MM.1S (cell line): ENCODE data around the gene ZNF586.
A peak's percentile ranks its signal among the peaks of the same experiment; 100 is the strongest.

ENCODE experiments used
- DNase-seq: peaks from one replicate; pipeline ENCODE4 v3.0.0-alpha.2; 2015
- H2AFZ ChIP-seq: fragments of 300-600 bp; sonication (generic); 2 replicates; pipeline ENCODE4 v1.6.0; 2016; ENCODE audit warnings: antibody characterized with exemption, low read length
- H3F3A ChIP-seq: fragments of 300-600 bp; sonication (generic); 2 replicates; pipeline ENCODE4 v1.6.1; 2016; ENCODE audit warnings: mild to moderate bottlenecking, antibody characterized with exemption, low read length, moderate library complexity, mixed read lengths; ENCODE audit not compliant: insufficient read depth
- H3K27ac ChIP-seq: fragments of 300-600 bp; sonication (generic); 2 replicates; pipeline ENCODE4 v1.5.1; 2016; ENCODE audit warnings: mild to moderate bottlenecking, low read length
- H3K27me3 ChIP-seq: fragments of 300-600 bp; sonication (generic); replicated peaks from 2 replicates; pipeline ENCODE4 v1.6.0; 2016; ENCODE audit warnings: low read length; ENCODE audit not compliant: insufficient read depth
- H3K36me3 ChIP-seq: fragments of 300-600 bp; sonication (generic); replicated peaks from 2 replicates; pipeline ENCODE4 v1.6.1; 2016; ENCODE audit warnings: mild to moderate bottlenecking, low read length, mixed read lengths; ENCODE audit not compliant: insufficient read depth
- H3K4me1 ChIP-seq: fragments of 300-600 bp; sonication (generic); 2 replicates; pipeline ENCODE4 v1.6.1; 2016; ENCODE audit warnings: low read length, mixed read lengths
- H3K4me2 ChIP-seq: fragments of 300-600 bp; sonication (generic); 2 replicates; pipeline ENCODE4 v1.6.0; 2016; ENCODE audit warnings: low read depth, low read length
- H3K4me3 ChIP-seq: fragments of 300-600 bp; sonication (generic); 2 replicates; pipeline ENCODE4 v1.5.1; 2016; ENCODE audit warnings: low read length, mixed read lengths
- H3K79me2 ChIP-seq: fragments of 300-600 bp; sonication (generic); 2 replicates; pipeline ENCODE4 v1.6.1; 2016; ENCODE audit warnings: mixed run types, low read length, mixed read lengths
- H3K9ac ChIP-seq: fragments of 300-600 bp; sonication (generic); 2 replicates; pipeline ENCODE4 v1.6.1; 2016; ENCODE audit warnings: low read length, mixed read lengths
- H3K9me2 ChIP-seq: fragments of 300-600 bp; sonication (generic); replicated peaks from 2 replicates; pipeline ENCODE4 v1.6.1; 2016; ENCODE audit warnings: mild to moderate bottlenecking, low read length, mixed read lengths; ENCODE audit not compliant: insufficient read depth
- H3K9me3 ChIP-seq: fragments of 300-600 bp; sonication (generic); replicated peaks from 2 replicates; pipeline ENCODE4 v1.6.1; 2016; ENCODE audit warnings: mild to moderate bottlenecking, low read length, mixed read lengths; ENCODE audit not compliant: insufficient read depth
- H4K20me1 ChIP-seq: fragments of 300-600 bp; sonication (generic); 2 replicates; pipeline ENCODE4 v1.6.1; 2016; ENCODE audit warnings: mild to moderate bottlenecking, low read length, moderate library complexity, mixed read lengths; ENCODE audit not compliant: insufficient read depth
- EZH2 ChIP-seq: fragments of 300-600 bp; sonication (generic); optimal IDR thresholded peaks from 2 replicates; pipeline ENCODE3; 2017; ENCODE audit warnings: low read depth, mild to moderate bottlenecking, antibody characterized with exemption, low read length, mixed read lengths
- EZH2phosphoT487 ChIP-seq: fragments of 300-600 bp; sonication (generic); IDR thresholded peaks from 2 replicates; pipeline ENCODE4 v1.6.1; 2018; ENCODE audit warnings: antibody characterized with exemption, low read length
- TF ChIP-seq, protein P1 (sequence below): fragments of 300-600 bp; sonication (generic); IDR thresholded peaks from 2 replicates; pipeline ENCODE4 v1.5.1; 2016; ENCODE audit warnings: antibody characterized with exemption, low read length, mixed read lengths

Gene ZNF586

DNA sequence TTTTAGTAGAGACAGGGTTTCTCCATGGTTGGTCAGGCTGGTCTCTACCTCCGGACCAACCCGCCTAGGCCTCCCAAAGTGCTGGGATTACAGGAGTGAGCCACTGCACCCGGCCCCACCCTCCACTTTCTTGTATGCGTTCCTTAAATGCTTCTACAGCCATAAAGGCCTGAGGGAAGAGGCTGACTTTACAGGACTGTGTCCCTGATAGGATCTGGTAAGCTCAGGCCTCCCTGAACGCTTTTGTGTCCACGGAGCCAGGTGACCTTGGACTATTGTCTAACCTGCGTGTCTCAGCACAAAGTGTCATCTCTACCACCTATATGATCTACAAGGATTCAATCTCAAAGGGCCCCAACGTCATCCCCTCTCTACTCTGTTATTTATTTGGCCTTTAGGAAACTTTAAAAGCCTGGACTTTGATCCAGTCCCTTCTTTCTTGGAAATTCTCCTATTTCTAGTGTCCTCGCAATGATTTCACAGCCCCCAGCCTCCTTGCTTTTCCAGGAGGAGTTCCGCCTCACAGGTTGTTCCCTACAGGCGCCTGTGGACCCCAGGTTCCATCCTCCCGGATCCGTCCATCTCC lies 44.5 kb downstream of the ZNF586 start:
- Histone ChIP-seq H3K9me2 (no peaks in the 10 kb centered on the region), H3K27ac (peak overlapping the region; percentile 35; the same call in 1 of the 2 replicates), H4K20me1 (no peaks in the 10 kb centered on the region), H3K9ac (peak overlapping the region; percentile 82), H3K27me3 (no peaks in the 10 kb centered on the region), H3F3A (no peaks in the 10 kb centered on the region), H3K9me3 (no peaks in the 10 kb centered on the region), H2AFZ (peak overlapping the region; percentile 90), H3K36me3 (no peaks in the 10 kb centered on the region), H3K4me3 (peak overlapping the region; percentile 91), H3K79me2 (peaks cover 13% of the 10 kb centered on the region), H3K4me2 (peak overlapping the region; percentile 82), H3K4me1 (no peaks in the 10 kb centered on the region)
- no peak for DNase-seq
- no peak for TF ChIP-seq EZH2phosphoT487
- TF ChIP-seq, protein P1, sequence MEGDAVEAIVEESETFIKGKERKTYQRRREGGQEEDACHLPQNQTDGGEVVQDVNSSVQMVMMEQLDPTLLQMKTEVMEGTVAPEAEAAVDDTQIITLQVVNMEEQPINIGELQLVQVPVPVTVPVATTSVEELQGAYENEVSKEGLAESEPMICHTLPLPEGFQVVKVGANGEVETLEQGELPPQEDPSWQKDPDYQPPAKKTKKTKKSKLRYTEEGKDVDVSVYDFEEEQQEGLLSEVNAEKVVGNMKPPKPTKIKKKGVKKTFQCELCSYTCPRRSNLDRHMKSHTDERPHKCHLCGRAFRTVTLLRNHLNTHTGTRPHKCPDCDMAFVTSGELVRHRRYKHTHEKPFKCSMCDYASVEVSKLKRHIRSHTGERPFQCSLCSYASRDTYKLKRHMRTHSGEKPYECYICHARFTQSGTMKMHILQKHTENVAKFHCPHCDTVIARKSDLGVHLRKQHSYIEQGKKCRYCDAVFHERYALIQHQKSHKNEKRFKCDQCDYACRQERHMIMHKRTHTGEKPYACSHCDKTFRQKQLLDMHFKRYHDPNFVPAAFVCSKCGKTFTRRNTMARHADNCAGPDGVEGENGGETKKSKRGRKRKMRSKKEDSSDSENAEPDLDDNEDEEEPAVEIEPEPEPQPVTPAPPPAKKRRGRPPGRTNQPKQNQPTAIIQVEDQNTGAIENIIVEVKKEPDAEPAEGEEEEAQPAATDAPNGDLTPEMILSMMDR: no peak
- TF ChIP-seq EZH2: no peak

DNA sequence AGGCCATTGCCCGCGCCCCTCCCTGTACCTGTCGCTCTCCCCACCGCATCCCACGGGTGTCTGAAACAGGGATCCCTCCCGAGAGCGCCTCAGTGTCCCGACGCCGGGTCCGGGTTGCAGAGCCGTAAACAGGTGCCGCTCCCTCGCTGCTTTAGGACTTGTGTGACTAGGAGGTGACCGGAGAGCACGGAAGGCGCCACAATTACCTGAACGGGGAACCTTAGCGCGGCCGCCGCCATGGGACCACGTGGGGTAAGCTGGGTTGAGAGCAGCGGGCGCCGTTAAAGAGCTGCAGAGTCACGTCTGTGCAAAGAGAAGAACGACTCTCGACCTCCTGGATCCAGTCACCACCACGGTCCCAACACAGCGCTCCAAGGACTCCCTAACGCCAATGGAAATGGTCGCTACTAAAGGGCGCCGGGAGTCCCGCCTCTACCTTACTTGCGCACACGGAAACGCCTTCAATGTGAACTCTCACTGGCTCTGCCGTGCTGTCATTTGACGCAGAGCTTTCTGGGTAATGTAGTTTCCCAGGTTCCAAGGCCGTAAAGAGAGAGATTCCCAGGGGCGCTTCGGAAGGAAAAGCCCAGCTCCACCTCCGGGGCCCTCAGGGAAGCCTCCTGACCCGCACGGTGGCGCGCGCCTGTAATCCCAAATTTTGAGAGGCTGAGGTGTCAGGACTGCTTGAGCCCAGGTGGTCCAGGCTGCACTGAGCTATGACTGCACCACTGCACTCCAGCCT lies 45.2 kb downstream of the ZNF586 start, which contains the start of gene ZNF552:
Gene ZNF552, minus strand, starts transcription at position 409 of the 742 bp plus-strand sequence. Its CDS starts 170 bp downstream, at position 239.
- H3K4me1 ChIP-seq: no peaks in the 10 kb centered on the region
- no peaks in the 10 kb centered on the region for H3K9me3 ChIP-seq
- TF ChIP-seq EZH2: no peak
- TF ChIP-seq, protein P1: no peak
- no peak for TF ChIP-seq EZH2phosphoT487
- no peaks in the 10 kb centered on the region for H4K20me1 ChIP-seq
- peaks cover 18% of the 10 kb centered on the region for H3K79me2 ChIP-seq
- DNase-seq: peak; percentile 86
- peak within 1 kb of the TSS; percentile 35; the same call in 1 of the 2 replicates for H3K27ac ChIP-seq
- H3K27me3 ChIP-seq: no peaks in the 10 kb centered on the region
- H3K36me3 ChIP-seq: no peaks in the 10 kb centered on the region
- H3K4me2 ChIP-seq: peak within 1 kb of the TSS; percentile 82
- no peaks in the 10 kb centered on the region for H3K9me2 ChIP-seq
- H3F3A ChIP-seq: no peaks in the 10 kb centered on the region; the same call in 1 of the 2 replicates
- H2AFZ ChIP-seq: peak within 1 kb of the TSS; percentile 90
- peak within 1 kb of the TSS; percentile 91 for H3K4me3 ChIP-seq
- peak within 1 kb of the TSS; percentile 82 for H3K9ac ChIP-seq

DNA sequence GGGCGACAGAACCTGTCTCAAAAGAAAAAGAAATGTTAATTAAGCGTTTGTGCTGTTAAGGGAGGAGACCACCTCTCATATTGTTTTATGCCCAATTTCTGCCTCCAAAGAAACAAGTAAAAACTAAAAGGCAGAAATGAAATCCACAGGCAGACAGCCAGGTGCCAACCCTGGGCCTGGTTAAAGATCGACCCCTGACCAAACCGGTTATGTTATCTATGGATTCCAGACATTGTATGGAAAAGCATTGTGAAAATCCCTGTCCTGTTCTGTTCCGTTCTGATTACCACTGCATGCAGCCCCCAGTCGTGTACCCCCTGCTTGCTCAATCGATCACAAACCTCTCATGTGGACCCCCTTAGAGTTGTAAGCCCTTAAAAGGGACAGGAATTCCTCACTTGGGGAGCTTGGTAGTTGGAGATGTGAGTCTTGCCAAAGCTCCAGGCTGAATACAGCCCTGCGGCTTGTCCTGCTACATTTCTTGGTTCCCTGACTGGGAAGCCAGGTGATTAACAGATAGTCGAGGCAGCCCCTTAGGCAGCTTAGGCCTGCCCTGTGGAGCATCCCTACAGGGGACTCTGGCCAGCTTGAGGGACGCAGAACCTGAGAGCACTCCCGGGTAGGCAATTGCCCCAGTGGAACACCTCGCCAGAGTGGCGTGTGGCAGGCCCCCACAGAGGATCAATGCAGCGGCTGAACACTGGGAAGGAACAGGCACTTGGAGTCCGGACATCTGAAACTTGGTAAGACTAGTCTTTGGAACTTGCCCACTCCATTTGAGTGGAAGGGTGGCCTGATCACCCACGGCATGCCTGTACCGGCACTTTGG lies 46.0 kb downstream of the ZNF586 start:
- H3K9ac ChIP-seq: peak overlapping the region; percentile 82; the same call in 1 of the 2 replicates
- no peaks in the 10 kb centered on the region for H4K20me1 ChIP-seq
- no peaks in the 10 kb centered on the region for H3K9me2 ChIP-seq
- H3K4me3 ChIP-seq: peak overlapping the region; percentile 91
- no peaks in the 10 kb centered on the region; the same call in 1 of the 2 replicates for H3F3A ChIP-seq
- no peaks in the 10 kb centered on the region for H3K4me1 ChIP-seq
- no peaks in the 10 kb centered on the region for H3K27me3 ChIP-seq
- H3K79me2 ChIP-seq: peaks cover 26% of the 10 kb centered on the region
- no peak for DNase-seq
- TF ChIP-seq EZH2phosphoT487: no peak
- TF ChIP-seq, protein P1: no peak
- no peak for TF ChIP-seq EZH2
- no peaks in the 10 kb centered on the region for H3K36me3 ChIP-seq
- no peaks in the 10 kb centered on the region for H3K9me3 ChIP-seq
- H2AFZ ChIP-seq: peak overlapping the region; percentile 90
- H3K27ac ChIP-seq: no peak overlapping the region
- H3K4me2 ChIP-seq: peak overlapping the region; percentile 82; the same call in 1 of the 2 replicates
